NCI-H1105 treated with DMSO at 0.1 percent for 48 hours (cell line): ENCODE measurements around the gene CPXM2.
"Not testable (repeated sequence)": the region's sequence is repeated elsewhere in the genome, so short reads cannot be mapped to it uniquely, and the experiment has no call there.

Source experiments
- DNase-seq: peaks from one replicate; lab custom pipeline; 2025; lab: John Stamatoyannopoulos, UW

The CPXM2 gene

GRCh38 chr10:123742751-123743440 is 148.7 kb downstream of the CPXM2 start:
- no peak for DNase-seq

- no peak for DNase-seq
Measured at GRCh38 chr10:123741711-123742110, 149.9 kb downstream of the CPXM2 start.

DNA sequence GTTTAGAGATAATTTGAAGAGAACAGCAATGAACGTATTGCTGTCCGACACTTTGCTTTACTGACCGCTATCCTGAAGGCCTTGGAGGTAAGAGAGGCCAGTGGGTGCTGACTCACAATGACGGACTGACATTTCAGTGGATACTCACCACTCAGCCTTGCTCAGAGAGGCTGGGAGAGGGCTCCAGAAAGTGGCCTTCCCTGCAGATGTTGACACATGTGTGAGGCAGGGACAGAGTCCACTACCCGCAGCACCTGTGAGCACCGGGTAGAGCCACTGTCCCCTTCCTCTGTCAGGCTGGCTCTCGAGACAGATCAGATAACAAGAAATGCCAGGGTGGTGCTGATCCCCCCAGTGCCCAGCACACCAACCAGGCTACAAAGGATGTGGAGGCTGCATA is 150.5 kb downstream of the CPXM2 start:
- DNase-seq, result no peak

GRCh38 chr10:123736917-123737316 is 154.7 kb downstream of the CPXM2 start:
- DNase-seq, result not testable (repeated sequence)

DNA sequence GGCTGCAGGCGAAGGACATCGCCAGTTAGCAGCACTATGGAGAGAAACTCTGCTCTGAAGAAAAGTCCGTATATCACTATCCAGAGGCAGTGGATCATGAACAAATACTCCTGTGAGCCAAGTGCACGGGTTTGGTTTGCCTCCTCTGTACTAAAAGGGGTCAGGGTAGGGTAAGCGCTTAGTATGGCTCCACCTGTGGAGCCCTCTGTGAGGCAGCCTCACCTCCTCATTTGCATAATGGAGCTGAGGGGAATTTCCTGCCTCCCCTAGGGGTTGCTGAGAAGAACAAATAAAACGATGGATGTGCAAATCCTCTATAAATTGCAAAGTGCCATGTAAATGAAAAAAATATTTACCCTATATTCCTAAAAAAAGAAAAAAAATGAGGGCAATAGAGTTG is 162.1 kb downstream of the CPXM2 start:
- no peak for DNase-seq

DNA sequence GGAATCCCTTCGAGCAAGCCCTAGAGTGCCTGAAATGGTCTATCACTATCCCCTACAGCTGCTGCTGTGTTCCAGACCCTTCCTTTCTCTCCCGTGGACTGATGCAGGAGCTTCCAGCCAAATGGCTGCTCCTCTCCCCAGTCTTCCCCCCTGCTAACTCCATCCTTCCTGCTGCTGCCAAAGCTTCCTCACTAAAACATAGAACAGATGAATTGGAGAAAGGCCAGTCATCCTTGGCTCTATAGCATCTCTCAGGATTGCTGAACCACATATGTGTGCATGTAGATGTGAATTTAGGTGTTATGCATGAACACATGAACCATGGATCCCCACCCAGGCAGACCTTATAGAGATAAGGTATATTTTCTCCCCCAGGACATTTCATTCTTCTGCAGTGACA is 164.8 kb downstream of the CPXM2 start:
- DNase-seq, result no peak

- DNase-seq, result no peak
Measured at GRCh38 chr10:123726381-123726780, 165.2 kb downstream of the CPXM2 start.

DNA sequence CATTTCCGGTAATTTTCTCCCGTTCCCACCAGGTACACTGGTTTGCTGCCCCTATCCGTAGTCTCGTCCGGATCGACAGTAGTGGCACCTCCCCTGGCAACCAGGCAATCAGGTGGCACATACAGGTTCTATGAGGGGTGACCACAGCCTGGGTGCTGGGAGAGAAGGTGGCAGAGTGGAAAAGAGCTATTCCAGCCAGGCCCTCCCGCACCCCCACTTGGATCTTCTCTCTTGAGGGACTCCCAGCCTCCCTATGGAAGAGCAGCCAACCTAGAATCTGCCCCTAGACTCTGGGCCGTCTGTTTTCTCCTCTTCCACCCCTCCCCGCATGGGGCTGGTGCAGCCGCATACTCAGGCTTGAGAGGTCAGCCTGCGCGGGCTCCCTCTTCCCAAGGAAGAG is 166.9 kb downstream of the CPXM2 start:
- no peak for DNase-seq

DNA sequence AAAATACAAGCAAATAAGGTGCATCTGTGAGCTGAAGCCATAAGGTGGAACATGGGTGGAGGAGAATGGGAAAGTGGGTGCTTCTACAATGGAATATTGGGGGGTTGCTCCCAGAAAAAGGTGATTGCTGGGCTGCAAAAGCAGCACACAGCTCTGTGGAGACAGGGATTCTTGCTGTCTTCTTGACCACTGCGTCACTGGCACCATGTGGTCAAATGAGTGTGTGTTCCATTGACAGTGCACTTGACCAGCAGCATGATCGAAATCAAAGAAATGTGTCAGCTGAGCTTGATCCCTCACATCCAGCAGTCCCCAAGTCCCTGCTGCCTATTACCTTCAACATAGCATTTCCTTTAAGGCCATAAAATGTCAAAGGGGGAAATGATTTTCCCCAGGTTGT is 169.3 kb downstream of the CPXM2 start:
- no peak for DNase-seq

GRCh38 chr10:123721441-123722049 is 170.1 kb downstream of the CPXM2 start:
- DNase-seq, result no peak

DNA sequence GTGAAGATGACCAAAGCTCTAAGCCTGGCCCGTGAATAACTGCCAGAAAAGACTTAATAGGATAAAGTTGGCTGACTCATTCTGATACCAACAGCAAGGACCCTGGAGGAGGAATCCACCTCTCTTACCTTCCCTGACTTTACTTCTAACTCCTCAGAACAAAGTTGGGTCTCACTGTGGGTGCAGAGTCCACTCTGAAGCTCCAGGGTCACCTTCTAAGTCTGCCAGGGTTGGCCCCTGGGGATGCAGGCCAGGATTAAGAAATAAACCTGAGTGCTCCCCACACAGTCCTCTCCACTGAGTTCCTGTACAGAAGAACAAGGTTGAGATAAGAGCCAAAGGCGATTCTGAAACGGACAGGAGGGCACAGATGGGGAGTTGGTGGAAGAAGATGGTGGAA is 171.1 kb downstream of the CPXM2 start:
- DNase-seq, result no peak

- no peak for DNase-seq
Measured at GRCh38 chr10:123718544-123719060, 173.0 kb downstream of the CPXM2 start.

DNA sequence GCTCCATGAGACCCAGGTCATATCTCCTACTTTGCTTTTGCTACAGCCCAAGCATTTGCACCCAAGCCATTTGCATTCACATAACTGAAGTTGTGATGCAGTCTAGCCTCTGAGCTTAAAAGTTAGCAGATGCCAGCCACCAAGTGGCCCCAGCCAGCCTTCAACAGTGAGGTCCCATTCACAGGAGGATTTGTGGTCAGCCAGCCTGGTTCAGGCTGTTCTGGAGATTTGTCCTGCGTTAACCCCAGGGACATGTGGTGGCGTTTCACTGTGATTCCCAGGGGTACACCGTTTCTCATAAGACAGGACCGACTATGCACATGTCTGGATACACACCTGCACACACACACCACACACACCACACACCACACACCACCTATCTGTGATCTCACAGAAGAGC is 174.3 kb downstream of the CPXM2 start:
- no peak for DNase-seq

DNA sequence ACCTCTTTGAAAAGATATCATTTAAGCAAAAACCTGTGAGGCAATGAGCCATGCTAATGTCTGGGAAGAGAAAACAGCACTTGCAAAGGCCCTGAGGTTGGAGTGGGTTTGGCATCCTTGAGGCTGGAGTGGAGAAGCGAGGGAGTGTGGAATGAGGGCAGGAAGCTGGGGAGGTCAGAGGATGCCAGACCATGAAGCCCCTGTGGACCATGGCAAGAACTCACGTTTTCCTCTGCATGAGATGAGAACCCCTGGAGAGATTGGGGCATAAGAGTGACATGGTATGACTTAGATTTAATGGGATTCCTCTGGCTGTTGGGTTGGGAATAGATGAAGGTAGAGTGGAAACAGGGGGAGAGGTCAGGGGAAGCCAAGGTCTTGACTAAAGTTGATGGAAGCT is 176.1 kb downstream of the CPXM2 start:
- DNase-seq, result no peak

GRCh38 chr10:123706236-123706635 is 185.4 kb downstream of the CPXM2 start:
- no peak for DNase-seq

GRCh38 chr10:123704812-123705211 is 186.8 kb downstream of the CPXM2 start:
- DNase-seq, result no peak

GRCh38 chr10:123704076-123704475 is 187.5 kb downstream of the CPXM2 start:
- no peak for DNase-seq

DNA sequence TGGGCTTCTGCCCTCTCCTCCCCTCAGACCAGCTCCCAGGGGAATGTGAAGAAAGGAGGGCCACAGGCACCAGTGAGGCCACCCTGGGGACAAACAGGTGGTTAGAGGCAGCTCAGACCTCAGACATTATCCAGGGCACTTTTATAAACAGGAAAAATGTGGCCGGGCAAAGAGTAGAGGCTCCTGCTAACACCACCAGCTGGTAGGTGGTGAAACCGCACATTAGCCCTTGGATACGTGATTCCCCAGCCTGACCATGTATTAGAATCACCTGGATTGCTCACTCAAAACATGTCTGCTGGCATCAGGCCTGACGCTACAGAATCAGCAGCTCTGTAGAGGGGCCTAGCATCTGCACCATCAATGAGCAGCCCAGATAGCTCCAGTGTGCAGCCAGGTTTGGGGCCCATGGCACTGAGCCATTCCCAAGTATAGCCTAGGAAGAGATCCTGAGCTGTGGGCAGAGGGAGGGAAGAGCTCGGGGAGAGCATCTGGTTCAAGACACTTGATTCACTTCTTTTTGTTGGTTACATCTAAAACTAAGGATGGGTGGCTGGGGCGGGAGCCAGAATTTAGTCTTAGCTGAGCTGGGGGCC is 188.3 kb downstream of the CPXM2 start:
- no peak for DNase-seq
